Activated CD8-positive, alpha-beta memory T cell treated with anti-CD3 and anti-CD28 coated beads, Interleukin-2, amount 50 U/mL, for 1 hour (primary cell): ENCODE measurements around the gene NR2C1.
"Not testable (repeated sequence)": the region's sequence is repeated elsewhere in the genome, so short reads cannot be mapped to it uniquely, and the experiment has no call there.

ENCODE experiments used
- DNase-seq: peaks from one replicate; pipeline ENCODE4 v3.0.0-alpha.2; 2020; ENCODE audit errors: extremely low read depth

NR2C1 gene

DNA sequence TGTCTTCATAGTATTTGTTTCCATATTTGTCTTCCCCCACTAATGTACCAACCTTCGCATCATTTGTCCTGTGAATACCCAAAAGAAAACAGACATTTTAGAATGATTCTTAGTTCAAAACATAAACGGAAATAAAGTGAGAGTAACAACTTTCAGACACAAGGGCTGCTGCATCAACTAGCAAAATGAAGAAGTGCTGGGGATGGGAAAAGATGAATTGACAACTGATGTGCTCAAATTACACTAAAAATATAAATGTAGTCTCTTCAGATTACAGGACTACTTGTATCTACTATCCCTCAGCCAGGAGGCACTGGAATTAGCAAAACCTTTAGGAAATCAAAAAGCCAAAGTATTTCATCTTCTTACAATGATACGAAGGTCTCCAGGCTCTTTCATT is 70.7 kb downstream of the NR2C1 start:
- DNase-seq: no peak

- no peak for DNase-seq
Measured at GRCh38 chr12:94998326-94998725, 75.1 kb downstream of the NR2C1 start.

DNA sequence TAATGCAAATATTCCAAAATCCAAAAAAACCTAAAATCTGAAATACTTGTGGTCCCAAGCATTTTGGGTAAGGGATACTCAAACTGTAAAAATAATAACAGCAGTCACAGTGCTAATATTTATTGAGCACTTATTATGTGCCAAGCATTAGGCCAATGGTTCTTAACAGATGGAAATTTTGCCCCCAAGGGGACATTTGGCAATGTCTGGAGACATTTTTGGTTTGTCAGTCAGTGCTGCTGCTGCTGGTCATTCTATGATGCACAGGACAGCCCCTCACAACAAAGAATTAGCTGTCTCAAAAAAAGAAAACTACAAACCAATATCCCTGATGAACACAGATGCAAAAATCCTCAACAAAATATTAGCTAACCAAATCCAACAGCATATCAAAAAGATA is 75.7 kb downstream of the NR2C1 start:
- DNase-seq: no peak

DNA sequence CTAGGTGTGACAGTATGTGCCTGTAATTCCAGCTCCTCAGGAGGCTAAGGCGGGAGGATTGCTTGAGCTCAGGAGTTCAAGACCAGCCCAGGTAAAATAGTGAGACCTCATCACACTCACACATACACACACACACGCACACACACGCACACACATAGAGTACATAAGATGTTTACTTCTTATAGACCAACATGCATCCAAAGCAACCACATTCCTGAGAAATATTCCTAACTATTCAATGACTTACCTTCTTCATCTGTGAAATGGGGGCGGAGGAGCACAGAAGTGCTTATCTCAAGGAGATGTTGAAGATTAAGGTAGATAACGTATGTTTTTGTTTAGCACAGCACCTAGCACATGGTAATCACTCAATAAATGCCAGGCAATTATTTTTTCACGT is 76.4 kb downstream of the NR2C1 start:
- no peak for DNase-seq

- DNase-seq: no peak
Measured at GRCh38 chr12:94994312-94994711, 79.1 kb downstream of the NR2C1 start.

DNA sequence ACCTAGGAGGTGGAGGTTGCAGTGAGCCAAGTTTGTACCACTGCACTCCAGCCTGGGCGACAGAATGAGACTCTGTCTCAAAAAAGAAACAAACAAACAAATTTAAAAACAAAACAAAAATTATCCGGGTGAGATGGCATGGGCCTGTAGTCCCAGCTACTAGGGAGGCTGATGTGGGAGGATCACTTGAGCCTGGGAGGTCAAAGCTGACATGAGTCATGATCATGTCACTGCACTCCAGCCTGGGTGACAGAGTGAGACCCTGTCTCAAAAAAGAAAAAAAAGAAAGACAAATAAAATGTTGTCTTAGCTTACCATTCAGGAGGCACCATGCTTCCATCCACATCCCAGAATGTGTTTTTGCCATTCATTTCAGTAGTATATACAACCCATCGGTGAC is 79.6 kb downstream of the NR2C1 start:
- DNase-seq: not testable (repeated sequence)

DNA sequence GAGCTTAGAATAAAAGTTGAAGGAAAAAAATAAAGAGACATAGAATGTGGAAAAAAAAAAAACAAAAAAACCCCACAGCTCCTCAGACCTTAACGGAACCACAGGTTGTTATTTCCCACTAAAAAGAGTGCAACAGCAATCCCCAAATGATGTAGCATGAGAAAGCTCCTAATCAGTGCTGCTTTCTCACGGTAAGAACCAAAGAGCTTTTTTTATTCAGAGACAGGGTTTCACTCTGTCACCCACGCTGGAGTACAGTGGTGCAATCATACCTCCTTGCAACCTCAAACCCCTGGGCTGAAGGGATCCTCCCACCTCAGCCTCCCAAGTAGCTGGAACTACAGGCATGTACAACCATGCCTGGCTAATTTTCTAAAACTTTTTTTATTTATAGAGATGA is 83.2 kb downstream of the NR2C1 start:
- DNase-seq: no peak

GRCh38 chr12:94988471-94988870 is 84.9 kb downstream of the NR2C1 start:
- DNase-seq: no peak

DNA sequence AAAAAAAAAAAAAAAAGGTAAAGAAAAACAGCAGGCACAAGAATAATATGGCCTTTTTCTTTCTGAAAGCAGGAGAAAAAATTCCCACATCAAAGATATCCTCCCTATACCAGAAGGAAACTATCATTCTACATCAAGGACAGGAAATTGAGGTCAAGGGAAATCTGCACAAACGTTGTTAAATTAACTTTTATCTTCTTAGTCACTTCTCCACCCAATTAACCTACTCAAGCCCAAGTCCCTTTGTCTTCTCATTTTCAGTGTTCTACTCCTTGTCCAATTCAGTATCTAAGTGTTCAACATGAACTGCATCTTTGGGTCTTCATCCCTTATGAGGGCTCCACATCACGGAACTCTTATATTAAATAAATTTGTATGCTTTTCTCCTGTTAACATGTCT is 85.6 kb downstream of the NR2C1 start:
- no peak for DNase-seq

DNA sequence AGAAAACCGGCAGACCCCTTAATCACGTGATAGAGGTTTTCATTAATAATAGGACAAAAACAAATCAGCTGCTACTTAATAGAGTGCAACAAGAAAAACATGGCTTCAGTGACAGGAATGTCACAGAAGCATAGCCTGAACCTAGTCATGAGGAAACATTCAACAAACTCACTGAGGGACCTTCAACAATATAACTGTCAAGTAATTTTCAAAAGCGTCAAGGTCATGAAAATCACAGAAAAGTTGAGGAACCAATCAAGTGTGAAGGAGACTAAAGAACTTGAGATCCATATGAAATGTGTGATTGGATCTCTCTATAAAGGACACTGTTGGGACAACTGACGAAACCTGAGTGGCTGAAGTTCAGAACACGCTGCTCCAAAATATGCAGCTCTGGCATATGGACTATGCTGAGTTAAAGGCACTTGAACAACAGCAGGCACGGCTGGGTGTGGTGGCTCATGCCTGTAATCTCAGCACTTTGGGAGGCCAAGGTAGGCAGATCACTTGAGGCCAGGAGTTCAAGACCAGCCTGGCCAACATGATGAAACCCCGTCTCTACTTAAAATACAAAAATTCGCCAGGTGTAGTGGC is 86.2 kb downstream of the NR2C1 start:
- no peak for DNase-seq

- not testable (repeated sequence) for DNase-seq
Measured at GRCh38 chr12:94985099-94985498, 88.3 kb downstream of the NR2C1 start.

DNA sequence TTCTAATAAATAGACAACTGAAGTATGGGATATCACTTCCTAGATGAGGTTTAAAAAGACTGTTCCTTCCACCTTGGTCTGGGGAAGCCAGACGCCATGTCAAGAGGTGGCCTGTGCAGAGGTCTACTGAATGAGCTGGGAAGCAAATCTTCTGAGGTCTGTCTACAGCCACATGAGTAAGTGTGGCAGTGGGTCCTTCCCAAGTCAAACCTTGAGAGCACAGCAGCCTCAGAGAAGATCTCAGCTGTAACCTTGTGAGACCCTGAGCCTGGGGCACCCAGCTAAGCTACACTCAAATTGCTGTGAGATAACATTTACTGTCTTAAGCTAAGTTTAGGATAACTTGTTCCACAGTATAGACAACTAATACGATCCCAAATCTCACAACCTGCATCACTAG is 90.1 kb downstream of the NR2C1 start:
- no peak for DNase-seq

DNA sequence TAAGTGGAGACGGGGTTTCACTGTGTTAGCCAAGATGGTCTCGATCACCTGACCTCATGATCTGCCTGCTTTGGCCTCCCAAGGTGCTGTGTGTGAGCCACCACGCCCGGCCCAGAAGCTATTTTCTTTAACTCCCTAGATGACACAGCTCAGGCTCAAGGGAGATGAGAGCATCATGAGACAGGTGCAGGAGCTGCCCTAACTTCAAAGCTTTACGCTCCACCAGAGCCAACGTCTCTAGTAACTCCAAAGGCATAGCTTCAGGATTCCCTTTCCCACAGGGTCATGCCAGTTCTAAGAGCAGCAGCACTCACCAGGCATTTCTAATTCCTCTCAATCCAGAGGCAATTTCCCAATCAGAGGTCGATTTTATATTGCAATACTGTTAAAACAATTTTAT is 91.0 kb downstream of the NR2C1 start:
- DNase-seq: no peak

DNA sequence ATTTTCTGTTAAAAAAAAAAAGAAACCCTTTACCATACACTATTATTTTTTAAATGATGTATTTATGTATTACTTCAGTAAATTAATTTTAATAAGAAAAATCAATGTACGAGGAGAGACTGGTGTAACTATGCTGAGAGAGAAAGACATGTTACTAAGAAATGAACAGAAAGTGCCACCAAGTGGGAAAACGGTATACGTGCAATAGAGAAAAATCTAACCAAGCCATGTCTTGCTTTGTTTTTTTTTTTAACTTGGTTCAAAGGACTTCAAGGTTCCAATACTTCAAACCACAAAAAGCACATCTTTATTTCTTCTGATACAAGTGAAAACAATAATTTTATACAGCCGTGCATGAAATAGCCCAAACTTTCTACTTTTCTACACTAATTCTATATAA is 92.8 kb downstream of the NR2C1 start:
- no peak for DNase-seq

DNA sequence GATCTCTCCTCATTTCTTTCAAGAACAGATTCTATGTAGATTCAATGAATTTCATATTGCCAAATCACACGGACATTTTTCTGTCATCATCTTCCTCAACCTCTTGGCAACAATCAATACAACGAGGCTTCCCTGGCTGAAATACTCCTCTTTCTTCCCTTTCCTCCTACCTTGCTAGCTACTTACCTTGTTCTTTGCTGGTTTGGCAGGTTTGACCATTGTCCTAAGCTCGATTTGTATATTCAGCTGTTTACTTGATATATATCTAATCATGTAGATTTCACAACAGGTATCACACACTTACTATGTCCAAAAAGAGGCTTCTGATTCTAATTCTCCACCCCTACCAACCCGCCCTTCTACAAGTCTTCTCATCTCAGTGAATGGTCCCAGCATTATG is 93.5 kb downstream of the NR2C1 start:
- DNase-seq: no peak

- DNase-seq: no peak
Measured at GRCh38 chr12:94977766-94978468, 95.5 kb downstream of the NR2C1 start.

- DNase-seq: no peak
Measured at GRCh38 chr12:94973221-94973620, 100.2 kb downstream of the NR2C1 start.

DNA sequence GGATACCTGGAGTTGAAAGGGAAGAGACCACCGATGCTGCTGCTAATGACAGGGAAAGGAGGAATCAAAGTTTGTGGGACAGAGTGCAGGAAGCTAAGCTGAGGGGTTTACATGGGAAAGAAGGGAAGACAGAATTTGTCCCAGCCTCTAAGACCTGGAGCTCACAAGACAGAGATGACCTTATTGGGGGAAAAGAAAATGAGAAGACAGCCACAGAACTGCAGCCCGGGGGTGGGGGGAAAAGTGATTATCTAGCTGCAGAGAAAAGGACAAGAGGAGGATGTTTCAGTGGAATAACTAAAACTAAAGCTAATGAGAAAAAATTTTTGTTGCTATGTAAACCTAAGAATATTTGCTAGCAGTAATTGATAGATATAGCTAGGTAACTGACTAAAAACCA is 100.6 kb downstream of the NR2C1 start:
- no peak for DNase-seq

- no peak for DNase-seq
Measured at GRCh38 chr12:94971923-94972322, 101.5 kb downstream of the NR2C1 start.

- no peak for DNase-seq
Measured at GRCh38 chr12:94970560-94970959, 102.9 kb downstream of the NR2C1 start.
